Stimulated activated naive CD8-positive, alpha-beta T cell treated with anti-CD3 and anti-CD28 coated beads, Interleukin-15, Interleukin-2, amounts not matched to agents 100 ng/mL and 50 ng/mL, for 24 hours (primary cell): ENCODE results near the gene ZNF462.
"Not testable (repeated sequence)": the region's sequence is repeated elsewhere in the genome, so short reads cannot be mapped to it uniquely, and the experiment has no call there.

Experiments used
- H3K27ac Mint-ChIP-seq: one replicate; pipeline ENCODE4 v1.8.0; 2021; ENCODE audit warnings: mild to moderate bottlenecking, mixed read lengths
- H3K27me3 Mint-ChIP-seq: one replicate; pipeline ENCODE4 v1.8.0; 2021; ENCODE audit warnings: mixed read lengths
- H3K36me3 Mint-ChIP-seq: one replicate; pipeline ENCODE4 v1.8.0; 2021; ENCODE audit warnings: low read depth, mixed read lengths
- H3K4me1 Mint-ChIP-seq: one replicate; pipeline ENCODE4 v1.8.0; 2021; ENCODE audit warnings: low read depth, mixed read lengths
- H3K4me3 Mint-ChIP-seq: one replicate; pipeline ENCODE4 v1.8.0; 2021; ENCODE audit warnings: mild to moderate bottlenecking, mixed read lengths
- H3K9me3 Mint-ChIP-seq: one replicate; pipeline ENCODE4 v1.8.0; 2021; ENCODE audit warnings: mixed read lengths

Gene ZNF462

DNA sequence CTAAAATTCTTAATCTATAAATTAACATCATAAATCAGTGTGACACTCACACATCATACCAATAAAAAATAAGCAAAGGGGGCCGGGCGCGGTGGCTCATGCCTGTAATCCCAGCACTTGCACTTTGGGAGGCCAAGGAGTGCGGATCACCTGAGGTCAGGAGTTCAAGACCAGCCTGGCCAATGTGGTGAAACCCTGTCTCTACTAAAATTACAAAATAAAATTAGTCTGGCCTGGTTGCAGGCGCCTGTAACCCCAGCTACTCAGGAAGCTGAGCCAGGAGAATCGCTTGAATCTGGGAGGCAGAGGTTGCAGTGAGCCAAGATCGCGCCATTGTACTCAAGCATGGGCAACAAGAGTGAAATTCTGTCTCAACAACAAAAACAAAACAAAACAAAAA is 11.3 kb upstream of the ZNF462 start:
- H3K27ac Mint-ChIP-seq, H3K9me3 Mint-ChIP-seq, H3K36me3 Mint-ChIP-seq, H3K27me3 Mint-ChIP-seq, H3K4me1 Mint-ChIP-seq, H3K4me3 Mint-ChIP-seq: not testable (repeated sequence)

DNA sequence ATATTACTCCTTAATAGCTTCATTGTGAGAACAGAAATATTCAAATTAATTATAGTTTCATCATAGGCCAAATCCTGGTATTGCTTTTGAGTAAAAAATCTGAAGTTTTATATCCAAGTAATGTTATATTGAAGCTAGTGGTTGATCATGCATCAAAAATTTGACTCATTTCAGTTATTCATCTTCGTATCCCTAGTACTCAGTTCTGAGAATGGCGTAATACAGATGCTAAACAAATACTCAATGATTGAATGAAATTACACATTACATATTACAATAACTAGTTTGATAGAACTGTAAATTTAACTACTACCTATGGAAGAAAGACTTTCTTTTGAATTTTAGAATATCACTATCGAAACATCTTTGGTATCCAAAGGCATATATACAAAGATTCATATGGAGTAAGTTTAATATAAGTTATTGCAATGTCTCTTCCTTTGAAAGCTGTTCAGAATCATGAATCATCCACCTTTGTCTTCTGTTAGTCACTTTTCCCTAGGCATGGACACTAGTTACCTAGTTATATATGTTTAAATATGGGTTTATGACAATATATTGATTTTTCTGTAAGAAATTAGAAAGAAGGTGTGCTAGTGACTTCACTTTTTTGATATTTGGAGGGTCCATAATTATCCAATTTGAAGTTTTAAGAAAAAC is 5.0 kb upstream of the ZNF462 start:
- H3K27ac Mint-ChIP-seq: no peak overlapping the region
- H3K4me3 Mint-ChIP-seq: no peak overlapping the region
- no peaks in the 10 kb centered on the region for H3K36me3 Mint-ChIP-seq
- no peaks in the 10 kb centered on the region for H3K9me3 Mint-ChIP-seq
- H3K27me3 Mint-ChIP-seq: peaks cover 55% of the 10 kb centered on the region
- H3K4me1 Mint-ChIP-seq: peaks cover 21% of the 10 kb centered on the region

DNA sequence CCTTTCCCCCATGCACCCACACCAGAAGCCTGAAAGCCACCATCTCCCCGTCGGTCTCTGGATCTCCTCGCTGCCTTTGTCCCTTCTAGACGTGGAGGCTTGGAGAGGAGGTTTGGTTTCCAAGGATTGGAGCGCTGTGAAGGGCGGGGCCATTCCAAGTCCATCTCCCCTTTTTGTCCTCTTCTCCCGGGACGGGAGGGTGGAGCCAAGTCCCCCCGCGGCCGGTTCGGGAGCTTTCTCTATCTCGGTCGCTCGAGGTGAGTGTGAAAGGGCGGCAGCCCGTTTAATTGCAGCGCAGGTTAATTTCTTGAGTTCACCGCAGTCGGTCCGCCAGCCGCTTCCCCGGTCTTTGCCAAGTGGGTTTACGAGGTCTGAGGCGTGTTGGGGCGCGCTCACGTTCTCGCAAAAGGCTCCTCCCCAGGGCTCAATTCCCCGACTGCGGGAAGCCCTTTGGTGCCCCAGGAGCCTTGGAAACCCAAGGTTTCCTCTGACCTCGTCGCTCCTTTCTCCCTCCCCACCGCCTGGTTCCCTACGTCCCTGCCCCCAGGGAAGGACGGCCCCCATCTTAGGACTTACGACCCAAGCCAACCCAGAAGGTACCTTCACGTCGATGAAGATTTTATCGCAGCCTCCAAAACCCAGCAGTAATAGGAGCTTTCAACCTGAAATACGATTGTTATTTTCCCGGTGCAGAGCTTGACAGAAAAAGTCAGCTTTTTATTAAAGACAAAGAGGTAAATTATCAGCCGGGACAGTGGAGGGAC is 2.8 kb upstream of the ZNF462 start:
- Mint-ChIP-seq H3K27ac (no peak overlapping the region), H3K4me1 (peaks cover 39% of the 10 kb centered on the region), H3K9me3 (no peaks in the 10 kb centered on the region), H3K36me3 (no peaks in the 10 kb centered on the region), H3K4me3 (peak overlapping the region; percentile 23), H3K27me3 (peaks cover 75% of the 10 kb centered on the region)

DNA sequence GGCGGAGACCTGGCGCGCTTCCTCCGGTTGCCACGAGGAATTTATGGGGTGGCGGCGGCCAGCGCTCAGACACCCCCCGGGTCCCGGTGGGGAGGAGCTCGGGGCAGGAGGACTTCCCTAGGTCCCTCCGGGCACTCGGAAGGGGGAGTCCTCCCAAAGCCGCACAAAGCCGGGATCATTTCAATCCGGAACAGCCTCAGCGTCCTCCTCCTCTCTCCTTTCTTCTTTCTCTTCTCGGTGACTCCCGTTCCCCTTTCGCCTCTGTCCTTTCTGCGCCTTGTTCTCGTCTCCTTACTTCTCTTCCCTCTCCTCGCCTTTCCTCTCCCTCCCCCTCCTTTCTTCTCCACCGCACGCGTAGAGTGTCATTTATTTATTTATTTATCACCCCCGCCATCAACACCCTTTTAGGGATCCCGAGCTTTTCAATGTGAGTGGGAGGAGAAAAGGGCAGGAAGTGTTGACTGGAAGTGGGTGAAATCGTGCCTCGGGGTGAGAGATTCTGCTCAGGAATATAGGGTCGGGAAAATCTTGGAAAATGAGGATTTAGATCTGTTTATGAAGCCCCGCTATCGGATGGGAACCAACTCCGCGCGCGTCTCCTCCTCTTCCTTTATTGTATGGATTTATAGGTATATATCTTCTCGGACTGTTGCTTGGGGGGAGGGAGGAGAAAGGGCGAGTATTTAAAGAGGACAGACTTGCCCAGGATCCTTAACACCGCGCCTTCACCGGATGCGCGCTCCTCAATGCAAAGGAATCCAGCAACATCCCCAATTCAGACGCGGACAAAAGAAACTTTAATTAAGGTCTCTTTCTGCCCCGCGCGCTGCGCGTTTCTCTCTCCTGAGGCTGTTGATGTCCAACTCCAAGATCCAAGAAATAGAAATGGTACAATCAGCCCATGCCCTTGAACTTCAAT is 2.0 kb upstream of the ZNF462 start:
- H3K4me3 Mint-ChIP-seq: peak overlapping the region; percentile 49
- H3K9me3 Mint-ChIP-seq: no peaks in the 10 kb centered on the region
- no peak overlapping the region for H3K27ac Mint-ChIP-seq
- peaks cover 83% of the 10 kb centered on the region for H3K27me3 Mint-ChIP-seq
- peaks cover 39% of the 10 kb centered on the region for H3K4me1 Mint-ChIP-seq
- H3K36me3 Mint-ChIP-seq: no peaks in the 10 kb centered on the region

DNA sequence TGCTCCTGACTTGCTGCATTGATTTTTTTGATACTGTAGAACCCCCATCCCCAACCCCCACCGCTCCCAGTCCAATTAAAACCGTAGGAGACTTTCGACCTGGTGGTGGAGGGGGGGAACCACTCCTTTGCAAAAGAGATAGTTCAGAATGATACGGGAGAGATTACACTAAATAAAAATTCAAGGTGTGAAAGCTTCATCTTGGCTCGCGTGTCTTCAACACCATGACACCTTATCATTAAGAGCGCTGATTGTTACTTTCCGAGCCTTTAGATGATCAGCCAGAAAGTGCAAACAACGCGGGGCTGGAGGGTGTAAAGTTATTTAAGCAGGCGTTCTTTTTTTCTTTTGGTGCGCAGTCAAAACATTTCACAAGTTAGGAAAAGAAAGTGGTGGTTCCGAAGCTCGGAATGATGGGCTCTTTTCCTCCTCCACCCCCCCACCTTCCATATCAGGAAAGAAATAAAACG is 1.3 kb upstream of the ZNF462 start:
- H3K4me3 Mint-ChIP-seq: peak overlapping the region; percentile 49
- no peaks in the 10 kb centered on the region for H3K36me3 Mint-ChIP-seq
- H3K4me1 Mint-ChIP-seq: peaks cover 39% of the 10 kb centered on the region
- no peak overlapping the region for H3K27ac Mint-ChIP-seq
- peaks cover 88% of the 10 kb centered on the region for H3K27me3 Mint-ChIP-seq
- H3K9me3 Mint-ChIP-seq: no peaks in the 10 kb centered on the region

DNA sequence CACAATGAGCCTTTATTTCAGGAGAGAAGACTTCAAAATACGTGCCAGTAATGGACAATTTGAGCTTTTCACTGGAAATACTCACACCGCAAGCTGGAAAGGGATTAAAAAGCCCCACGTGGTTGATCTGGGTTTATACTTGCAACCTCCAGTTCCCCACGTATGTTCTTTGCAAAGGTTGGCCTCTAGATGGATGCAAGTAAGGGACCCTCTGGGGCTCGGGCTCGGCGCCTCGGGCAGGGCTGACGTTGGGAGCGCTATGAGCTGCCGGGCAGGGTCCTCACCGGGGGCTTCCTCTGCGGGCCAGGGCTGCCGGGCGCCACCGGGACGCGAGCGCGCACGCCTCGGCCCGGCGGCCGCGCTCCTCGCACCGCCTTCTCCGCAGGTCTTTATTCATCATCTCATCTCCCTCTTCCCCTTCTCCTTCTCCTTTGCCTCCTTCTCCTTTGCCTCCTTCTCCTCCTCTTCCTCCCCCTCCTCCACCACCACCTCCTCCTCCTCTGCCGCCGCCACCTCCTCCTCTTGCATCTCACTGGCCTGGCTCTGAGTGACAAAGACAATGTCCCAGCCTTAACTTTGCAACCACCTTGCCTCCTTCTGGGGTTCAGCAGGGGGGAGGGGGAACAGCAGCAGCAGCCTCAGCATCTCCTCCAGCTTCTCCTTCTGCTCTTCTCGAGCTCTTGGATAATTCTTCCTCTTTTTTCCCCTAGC is 701 bp upstream of the ZNF462 start:
- Mint-ChIP-seq H3K4me1 (peaks cover 39% of the 10 kb centered on the region), H3K27me3 (peaks cover 82% of the 10 kb centered on the region), H3K36me3 (no peaks in the 10 kb centered on the region), H3K4me3 (peak overlapping the region; percentile 84), H3K27ac (no peak overlapping the region), H3K9me3 (no peaks in the 10 kb centered on the region)

DNA sequence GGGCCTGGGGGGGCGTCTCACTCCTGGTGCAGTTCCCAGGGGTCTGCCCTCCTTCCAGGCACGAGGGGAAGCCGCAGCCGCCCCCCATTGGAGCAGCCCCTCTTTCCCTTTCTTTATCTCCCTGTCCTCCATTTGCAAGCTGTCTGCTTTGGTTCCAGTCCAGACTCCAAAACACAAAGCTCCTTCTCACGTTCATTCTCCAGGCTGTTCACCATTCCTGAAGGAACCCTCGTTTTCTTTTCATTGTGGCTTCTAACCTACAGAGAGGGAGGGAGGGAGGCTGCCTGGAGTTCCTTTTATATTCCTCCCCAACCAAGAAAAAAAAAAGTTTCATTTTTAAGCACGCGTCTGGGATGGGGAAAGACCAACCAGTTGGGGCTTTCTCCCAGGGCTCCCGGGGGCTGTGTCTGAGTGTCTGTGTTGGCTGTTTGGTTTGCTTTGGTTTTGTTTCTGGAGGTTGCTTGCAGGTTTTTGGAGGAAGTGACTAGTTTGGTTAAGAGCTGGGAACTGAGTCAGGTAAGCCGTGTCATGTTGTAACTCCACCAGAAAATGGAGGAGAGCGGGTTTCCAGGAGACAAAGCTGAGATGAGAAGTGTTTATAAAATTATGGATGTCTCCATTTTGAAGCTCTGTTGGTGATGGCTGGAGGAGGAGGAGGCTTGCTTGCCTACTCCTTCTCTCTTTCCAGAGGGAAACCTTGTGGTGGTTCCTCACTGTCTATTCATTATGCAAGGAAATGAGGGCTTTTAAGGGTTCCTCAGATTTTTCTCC is 1.6 kb downstream of the ZNF462 start:
- Mint-ChIP-seq H3K27me3 (peaks cover 68% of the 10 kb centered on the region), H3K27ac (no peak overlapping the region), H3K4me3 (peak overlapping the region; percentile 64), H3K36me3 (no peaks in the 10 kb centered on the region), H3K4me1 (peaks cover 39% of the 10 kb centered on the region), H3K9me3 (no peaks in the 10 kb centered on the region)

DNA sequence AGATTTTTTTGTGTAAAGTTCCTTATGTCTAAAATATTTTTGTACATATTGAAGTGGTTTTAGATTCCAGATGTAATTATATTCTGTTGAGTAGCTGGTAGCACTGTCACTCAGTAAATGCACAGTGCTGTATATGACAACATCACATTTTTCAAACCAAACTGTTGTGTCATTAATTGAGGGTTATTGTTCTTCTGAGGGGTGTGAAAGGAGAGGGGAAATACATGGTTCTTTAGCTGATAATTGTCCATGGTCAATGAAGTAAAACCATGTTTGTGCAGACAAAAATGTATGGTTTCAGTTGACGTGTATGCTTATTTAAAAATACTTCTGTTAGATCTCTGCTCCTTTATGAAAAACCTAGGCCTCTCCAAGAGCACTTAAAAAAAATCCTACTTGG is 3.3 kb downstream of the ZNF462 start:
- Mint-ChIP-seq H3K4me1 (peaks cover 29% of the 10 kb centered on the region), H3K36me3 (no peaks in the 10 kb centered on the region), H3K27ac (no peak overlapping the region), H3K27me3 (peaks cover 51% of the 10 kb centered on the region), H3K9me3 (no peaks in the 10 kb centered on the region), H3K4me3 (no peak overlapping the region)

DNA sequence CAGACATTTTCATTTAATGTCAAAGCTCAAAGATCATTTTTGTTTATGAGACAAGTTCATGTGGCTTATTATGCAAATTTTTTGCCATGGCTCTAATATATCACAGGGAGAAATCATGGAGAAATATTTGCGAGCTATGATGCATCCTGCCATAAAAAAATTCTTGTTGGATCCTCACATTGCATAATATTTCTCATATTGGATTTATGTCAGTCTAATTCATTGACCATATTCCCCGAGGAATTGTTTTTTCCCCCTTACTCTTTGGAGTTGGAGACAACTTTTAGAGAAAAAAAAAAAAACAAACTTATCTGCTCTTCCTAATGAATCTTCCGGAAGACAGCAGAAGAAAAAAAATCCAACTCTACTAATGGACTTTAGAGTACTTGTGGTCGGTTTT is 4.3 kb downstream of the ZNF462 start:
- Mint-ChIP-seq H3K27ac (no peak overlapping the region), H3K27me3 (peaks cover 42% of the 10 kb centered on the region), H3K4me3 (no peak overlapping the region), H3K9me3 (no peaks in the 10 kb centered on the region), H3K36me3 (no peaks in the 10 kb centered on the region), H3K4me1 (peaks cover 24% of the 10 kb centered on the region)

DNA sequence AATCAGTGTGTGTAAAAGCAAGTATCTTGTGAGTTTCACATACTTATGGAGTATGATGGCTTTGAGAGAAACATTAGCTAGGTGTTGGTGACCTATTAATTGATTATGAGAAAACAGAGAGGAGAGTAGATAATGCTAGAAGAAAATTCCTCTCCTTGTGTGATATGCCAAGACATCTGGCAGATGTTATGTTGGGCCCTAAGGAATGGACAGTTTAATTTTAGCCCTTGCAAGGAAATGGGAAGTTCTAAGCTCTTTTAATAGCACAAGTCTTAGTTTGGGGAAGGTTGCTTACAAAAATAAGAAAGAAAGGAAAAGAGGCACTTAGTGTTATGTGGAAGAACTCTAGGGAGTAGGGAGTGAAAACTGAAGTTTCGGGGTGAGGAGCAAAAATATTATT is 5.1 kb downstream of the ZNF462 start:
- no peaks in the 10 kb centered on the region for H3K9me3 Mint-ChIP-seq
- peaks cover 17% of the 10 kb centered on the region for H3K4me1 Mint-ChIP-seq
- H3K36me3 Mint-ChIP-seq: no peaks in the 10 kb centered on the region
- H3K4me3 Mint-ChIP-seq: no peak overlapping the region
- H3K27me3 Mint-ChIP-seq: peaks cover 35% of the 10 kb centered on the region
- H3K27ac Mint-ChIP-seq: no peak overlapping the region

DNA sequence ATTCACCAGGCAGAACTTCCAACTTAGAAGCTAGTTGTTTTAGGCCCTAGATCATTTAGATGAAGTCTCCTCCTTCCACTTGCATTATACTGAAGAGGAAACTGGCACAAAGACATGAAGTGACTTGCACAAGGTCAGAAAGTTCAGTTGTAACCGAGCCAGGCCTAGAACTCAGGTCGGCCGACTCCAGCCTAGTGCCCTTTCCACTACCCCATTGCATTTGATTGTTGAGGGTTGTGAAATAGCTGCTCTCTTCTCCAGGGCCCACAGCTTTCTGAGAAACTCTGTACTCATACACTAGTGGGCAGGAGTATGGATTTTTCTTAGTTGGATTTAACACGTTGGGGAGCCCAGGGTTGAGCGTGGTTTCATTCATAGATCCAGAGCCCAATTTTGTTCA is 5.6 kb downstream of the ZNF462 start:
- no peaks in the 10 kb centered on the region for H3K9me3 Mint-ChIP-seq
- H3K27ac Mint-ChIP-seq: no peak overlapping the region
- H3K4me1 Mint-ChIP-seq: peaks cover 12% of the 10 kb centered on the region
- peaks cover 31% of the 10 kb centered on the region for H3K27me3 Mint-ChIP-seq
- H3K4me3 Mint-ChIP-seq: no peak overlapping the region
- H3K36me3 Mint-ChIP-seq: no peaks in the 10 kb centered on the region

DNA sequence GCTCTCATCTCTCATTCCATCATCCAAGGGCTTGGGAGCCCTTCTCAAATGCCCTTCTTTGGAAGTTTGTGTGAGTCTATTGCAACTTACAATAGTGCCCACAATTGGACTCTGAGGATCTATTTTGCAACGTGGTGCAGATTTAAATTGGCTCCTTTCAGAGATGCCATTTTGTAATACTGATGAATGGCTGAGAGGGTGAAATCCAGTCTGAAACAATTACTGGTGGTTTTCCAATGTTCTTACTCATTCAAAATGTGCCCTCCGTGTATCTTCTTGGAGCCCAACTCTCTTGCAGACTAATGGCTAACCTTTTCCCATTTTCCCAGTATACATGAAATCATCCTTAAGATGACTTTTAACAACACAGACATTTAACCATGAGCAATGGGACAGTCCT is 6.1 kb downstream of the ZNF462 start:
- H3K27me3 Mint-ChIP-seq: peaks cover 26% of the 10 kb centered on the region
- no peak overlapping the region for H3K27ac Mint-ChIP-seq
- H3K9me3 Mint-ChIP-seq: no peaks in the 10 kb centered on the region
- H3K36me3 Mint-ChIP-seq: no peaks in the 10 kb centered on the region
- no peak overlapping the region for H3K4me3 Mint-ChIP-seq
- H3K4me1 Mint-ChIP-seq: peaks cover 7% of the 10 kb centered on the region

DNA sequence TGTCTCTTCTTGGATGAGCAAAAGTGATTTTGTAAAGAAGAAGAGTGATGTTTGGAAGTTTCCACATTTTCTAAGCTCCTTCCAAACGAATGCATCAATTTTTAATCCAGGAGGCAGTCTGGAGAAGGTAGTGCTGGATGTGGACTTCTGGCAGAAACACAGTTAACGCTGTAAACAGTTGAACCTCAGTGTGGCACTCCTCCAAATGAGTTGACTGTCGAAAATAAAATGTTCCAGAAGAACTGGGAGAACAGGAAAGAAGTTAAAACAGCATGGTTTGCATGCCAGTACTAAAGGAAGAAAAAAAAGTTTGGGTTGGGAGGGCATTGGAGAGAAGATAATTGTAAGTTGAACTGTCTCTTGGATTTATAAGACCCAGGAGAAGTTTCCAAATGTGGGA is 6.5 kb downstream of the ZNF462 start:
- Mint-ChIP-seq H3K4me1 (peaks cover 3% of the 10 kb centered on the region), H3K27me3 (peaks cover 22% of the 10 kb centered on the region), H3K9me3 (no peaks in the 10 kb centered on the region), H3K36me3 (no peaks in the 10 kb centered on the region), H3K4me3 (no peak overlapping the region), H3K27ac (no peak overlapping the region)

DNA sequence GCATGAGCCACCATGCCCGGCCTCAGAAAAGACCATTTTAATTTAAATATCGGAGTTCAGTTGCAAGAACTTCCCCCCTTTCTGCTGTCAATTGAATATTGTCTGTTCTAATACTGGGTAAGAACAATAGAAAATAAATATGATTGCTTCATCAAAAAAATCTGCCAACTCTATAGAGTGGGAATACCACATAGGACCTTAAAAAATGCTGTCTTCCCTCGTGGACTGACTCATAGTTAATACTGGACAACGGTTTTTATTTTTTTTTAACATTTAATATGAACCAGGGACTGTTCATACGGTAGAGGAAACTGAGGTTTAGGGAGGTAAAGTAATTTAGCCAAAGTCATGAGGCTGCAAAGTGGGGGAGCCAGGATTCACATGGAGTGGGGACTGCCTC is 9.7 kb downstream of the ZNF462 start:
- no peaks in the 10 kb centered on the region for H3K9me3 Mint-ChIP-seq
- H3K4me3 Mint-ChIP-seq: no peak overlapping the region

More for the DNA sequence above, 9.7 kb downstream of the ZNF462 start:
- Mint-ChIP-seq H3K4me1 (no peaks in the 10 kb centered on the region), H3K27me3 (peaks cover 2% of the 10 kb centered on the region), H3K36me3 (no peaks in the 10 kb centered on the region), H3K27ac (no peak overlapping the region)
